H9 (cell line): Measurements from ENCODE around the gene CAVIN3. TPM values are rescaled to one million over a fixed set of nuclear protein-coding genes. Genes with fewer than 3 reads are reported as not detected.

Source experiments
- DNase-seq: peaks from one replicate; pipeline ENCODE4 v3.0.0-alpha.2; 2017
- H2AFZ ChIP-seq: one replicate; pipeline ENCODE4 v1.6.1; 2013; ENCODE audit warnings: mild to moderate bottlenecking, low read length, control low read depth, moderate library complexity
- H2AK5ac ChIP-seq: 2 replicates; pipeline ENCODE4 v1.6.1; 2013; ENCODE audit warnings: low read length, control low read depth, mixed read lengths; ENCODE audit not compliant: insufficient read length
- H2BK120ac ChIP-seq: one replicate; pipeline ENCODE4 v1.6.1; 2013; ENCODE audit warnings: low read depth, mild to moderate bottlenecking, low read length, control low read depth, inconsistent platforms; ENCODE audit not compliant: poor library complexity, severe bottlenecking
- H2BK12ac ChIP-seq: 2 replicates; pipeline ENCODE4 v1.6.1; 2013; ENCODE audit warnings: low read length, control low read depth, mixed read lengths, low read depth; ENCODE audit not compliant: insufficient read length
- H2BK15ac ChIP-seq: 2 replicates; pipeline ENCODE4 v1.6.1; 2013; ENCODE audit warnings: low read depth, low read length, control low read depth
- H2BK20ac ChIP-seq: one replicate; pipeline ENCODE4 v1.6.1; 2013; ENCODE audit warnings: low read depth, mild to moderate bottlenecking, low read length, control low read depth, inconsistent platforms; ENCODE audit not compliant: poor library complexity, severe bottlenecking
- H2BK5ac ChIP-seq: 2 replicates; pipeline ENCODE4 v1.6.1; 2013; ENCODE audit warnings: low read length, control low read depth, mixed read lengths; ENCODE audit not compliant: insufficient read length
- H3K14ac ChIP-seq: 2 replicates; pipeline ENCODE4 v1.6.1; 2013; ENCODE audit warnings: low read length, control low read depth; ENCODE audit not compliant: insufficient read depth
- H3K18ac ChIP-seq: 2 replicates; pipeline ENCODE4 v1.6.1; 2013; ENCODE audit warnings: low read depth, mild to moderate bottlenecking, mixed read lengths, low read length, control low read depth; ENCODE audit not compliant: insufficient read length
- H3K23ac ChIP-seq: 2 replicates; pipeline ENCODE4 v1.6.1; 2013; ENCODE audit warnings: low read length, control low read depth, mixed read lengths, low read depth; ENCODE audit not compliant: insufficient read length
- H3K23me2 ChIP-seq: 2 replicates; pipeline ENCODE4 v1.6.1; 2013; ENCODE audit warnings: low read depth, mild to moderate bottlenecking, mixed read lengths, low read length, control low read depth; ENCODE audit not compliant: insufficient read length, poor library complexity, severe bottlenecking
- H3K27ac ChIP-seq: 2 replicates; pipeline ENCODE4 v1.5.1; 2013; ENCODE audit warnings: low read length, control low read depth, mixed read lengths, low read depth; ENCODE audit not compliant: insufficient read length
- H3K27me3 ChIP-seq: 2 replicates; pipeline ENCODE4 v1.6.1; 2013; ENCODE audit warnings: low read length, control low read depth, inconsistent platforms; ENCODE audit not compliant: insufficient read depth
- H3K4ac ChIP-seq: 2 replicates; pipeline ENCODE4 v1.6.1; 2013; ENCODE audit warnings: low read depth, mild to moderate bottlenecking, control low read depth, inconsistent platforms, low read length, moderate library complexity
- H3K4me1 ChIP-seq: 2 replicates; pipeline ENCODE4 v1.6.1; 2013; ENCODE audit warnings: low read length, control low read depth, inconsistent platforms; ENCODE audit not compliant: insufficient read depth
- H3K4me2 ChIP-seq: 2 replicates; pipeline ENCODE4 v1.6.1; 2013; ENCODE audit warnings: low read length, control low read depth, mixed read lengths; ENCODE audit not compliant: insufficient read length, insufficient read depth
- H3K56ac ChIP-seq: 2 replicates; pipeline ENCODE4 v1.6.1; 2013; ENCODE audit warnings: low read depth, mild to moderate bottlenecking, mixed read lengths, low read length, control low read depth; ENCODE audit not compliant: insufficient read length
- H3K79me1 ChIP-seq: 2 replicates; pipeline ENCODE4 v1.6.1; 2013; ENCODE audit warnings: low read depth, mild to moderate bottlenecking, moderate library complexity, low read length, control low read depth, inconsistent platforms; ENCODE audit not compliant: insufficient read depth, poor library complexity, severe bottlenecking
- H3K79me2 ChIP-seq: 2 replicates; pipeline ENCODE4 v1.6.1; 2013; ENCODE audit warnings: low read length, control low read depth, inconsistent platforms; ENCODE audit not compliant: insufficient read depth
- H3K9ac ChIP-seq: 2 replicates; pipeline ENCODE4 v1.6.1; 2013; ENCODE audit warnings: low read length, control low read depth, mixed read lengths; ENCODE audit not compliant: insufficient read length; ENCODE audit errors: extremely low read depth
- H3K9me3 ChIP-seq: one replicate; pipeline ENCODE4 v1.6.1; 2013; ENCODE audit warnings: low read depth, low read length, inconsistent platforms; ENCODE audit not compliant: control insufficient read depth
- H3T11ph ChIP-seq: one replicate; pipeline ENCODE4 v1.6.1; 2013; ENCODE audit warnings: mild to moderate bottlenecking, low read length, control low read depth, inconsistent platforms
- H4K20me1 ChIP-seq: one replicate; pipeline ENCODE4 v1.6.1; 2013; ENCODE audit not compliant: control insufficient read depth, insufficient read length, insufficient read depth
- H4K5ac ChIP-seq: 2 replicates; pipeline ENCODE4 v1.6.1; 2013; ENCODE audit warnings: low read depth, mild to moderate bottlenecking, mixed read lengths, low read length, control low read depth; ENCODE audit not compliant: insufficient read length
- H4K8ac ChIP-seq: replicated peaks from 2 replicates; pipeline ENCODE4 v1.6.1; 2013; ENCODE audit warnings: low read length, control low read depth, mixed read lengths, low read depth; ENCODE audit not compliant: insufficient read length
- H4K91ac ChIP-seq: 2 replicates; pipeline ENCODE4 v1.6.1; 2013; ENCODE audit warnings: low read depth, mild to moderate bottlenecking, moderate library complexity, mixed read lengths, low read length, control low read depth; ENCODE audit not compliant: insufficient read length
- H3K27ac Mint-ChIP-seq, 3 experiments: 2 replicates in 2 of 3; 3 replicates in 1 of 3; pipeline ENCODE4 v1.8.0; 2020 to 2021; ENCODE audit warnings: mixed read lengths in 3 of 3, mild to moderate bottlenecking in 1 of 3, moderate library complexity in 1 of 3
- H3K27me3 Mint-ChIP-seq: 2 replicates; pipeline ENCODE4 v1.8.0; 2021; ENCODE audit warnings: low read depth, mild to moderate bottlenecking, moderate library complexity, mixed read lengths
- H3K36me3 Mint-ChIP-seq, 3 experiments: 2 replicates in 2 of 3; 3 replicates in 1 of 3; pipeline ENCODE4 v1.8.0; 2020 to 2021; ENCODE audit warnings: low read depth in 3 of 3, mixed read lengths in 3 of 3; ENCODE audit not compliant: insufficient read depth in 1 of 3
- H3K4me1 Mint-ChIP-seq, 2 experiments: 2 replicates each; pipeline ENCODE4 v1.8.0; 2020; ENCODE audit warnings: mixed read lengths in 2 of 2
- H3K4me3 Mint-ChIP-seq, 2 experiments: 2 replicates in 1 of 2; 3 replicates in 1 of 2; pipeline ENCODE4 v1.8.0; 2020 to 2021; ENCODE audit warnings: mild to moderate bottlenecking in 2 of 2, mixed read lengths in 2 of 2, moderate library complexity in 1 of 2
- H3K9me3 Mint-ChIP-seq, 2 experiments: 2 replicates in 1 of 2; 3 replicates in 1 of 2; pipeline ENCODE4 v1.8.0; 2020; ENCODE audit warnings: mild to moderate bottlenecking in 2 of 2, mixed read lengths in 2 of 2, moderate library complexity in 1 of 2
- WGBS: extraction: QIAGEN DNeasy Blood & Tissue Kit; methylation state at CpG from one replicate; pipeline ENCODE4 v1.1.7; 2013; ENCODE audit warnings: missing lambda C conversion rate, low lambda C conversion rate, mixed read lengths; ENCODE audit not compliant: insufficient read length; ENCODE audit errors: extremely low coverage; 5-methylcytosine and 5-hydroxymethylcytosine counted together
- total RNA-seq: library from RNA; stranded (reverse); gene quantifications from 2 replicates; pipeline ENCODE4 v1.2.1, GENCODE V29; 2021
- TF ChIP-seq, protein P1 (sequence below): fragments of 200-600 bp; sonication (generic); conservative IDR thresholded peaks from 3 replicates; pipeline ENCODE4 v1.8.0; 2021; ENCODE audit warnings: antibody characterized with exemption, mild to moderate bottlenecking

CAVIN3 gene
- total RNA-seq, 1 experiment from 2014 or later, result 60.0 TPM

DNA sequence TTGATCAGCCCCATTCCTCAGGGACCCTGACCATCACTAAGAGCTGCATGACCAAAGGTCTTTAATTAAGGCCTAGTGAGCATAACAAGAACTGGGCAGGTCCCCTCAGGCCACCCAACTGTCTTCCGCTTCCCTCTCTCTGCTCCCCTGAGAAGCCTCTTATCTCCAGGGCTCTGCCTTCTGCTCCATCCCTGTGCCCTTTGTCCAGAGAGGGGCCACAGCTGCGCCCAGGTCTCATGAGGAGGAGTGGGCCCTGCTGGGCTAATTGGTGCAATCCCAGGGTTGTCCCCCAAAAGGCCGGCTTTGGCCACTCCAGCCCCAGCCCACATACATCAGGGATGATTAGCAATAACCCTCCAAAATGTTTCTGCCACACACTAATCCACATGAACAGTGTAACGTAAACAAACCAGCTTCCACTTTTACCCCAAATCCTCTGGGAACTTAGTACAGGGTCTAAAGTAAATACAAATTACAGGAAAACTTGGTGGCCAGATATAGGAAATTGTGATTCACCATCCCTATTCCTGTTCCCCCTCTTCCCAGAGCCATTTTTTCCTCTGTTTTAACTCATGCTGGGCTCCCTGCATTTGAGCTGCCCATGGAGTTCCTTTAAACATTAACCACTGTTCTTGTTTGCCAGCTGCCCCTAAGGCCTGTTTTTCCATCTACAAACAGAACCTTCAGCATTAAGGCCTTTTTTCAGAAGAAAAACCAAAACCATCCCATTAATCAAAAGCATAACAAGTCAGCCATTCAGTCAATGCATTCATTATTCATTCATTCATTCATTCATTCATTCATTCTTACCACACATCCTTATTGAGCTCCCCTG is 34.6 kb upstream of the CAVIN3 start:
- H4K91ac ChIP-seq, result no peak overlapping the region
- H3K4ac ChIP-seq, result no peak overlapping the region
- TF ChIP-seq, protein P1, sequence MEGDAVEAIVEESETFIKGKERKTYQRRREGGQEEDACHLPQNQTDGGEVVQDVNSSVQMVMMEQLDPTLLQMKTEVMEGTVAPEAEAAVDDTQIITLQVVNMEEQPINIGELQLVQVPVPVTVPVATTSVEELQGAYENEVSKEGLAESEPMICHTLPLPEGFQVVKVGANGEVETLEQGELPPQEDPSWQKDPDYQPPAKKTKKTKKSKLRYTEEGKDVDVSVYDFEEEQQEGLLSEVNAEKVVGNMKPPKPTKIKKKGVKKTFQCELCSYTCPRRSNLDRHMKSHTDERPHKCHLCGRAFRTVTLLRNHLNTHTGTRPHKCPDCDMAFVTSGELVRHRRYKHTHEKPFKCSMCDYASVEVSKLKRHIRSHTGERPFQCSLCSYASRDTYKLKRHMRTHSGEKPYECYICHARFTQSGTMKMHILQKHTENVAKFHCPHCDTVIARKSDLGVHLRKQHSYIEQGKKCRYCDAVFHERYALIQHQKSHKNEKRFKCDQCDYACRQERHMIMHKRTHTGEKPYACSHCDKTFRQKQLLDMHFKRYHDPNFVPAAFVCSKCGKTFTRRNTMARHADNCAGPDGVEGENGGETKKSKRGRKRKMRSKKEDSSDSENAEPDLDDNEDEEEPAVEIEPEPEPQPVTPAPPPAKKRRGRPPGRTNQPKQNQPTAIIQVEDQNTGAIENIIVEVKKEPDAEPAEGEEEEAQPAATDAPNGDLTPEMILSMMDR, result no peak
- H2BK120ac ChIP-seq, result no peak overlapping the region
- no CpG with 5 or more reads among the region's 4 CpGs for WGBS
- H3K23me2 ChIP-seq, result no peaks in the 10 kb centered on the region
- no peaks in the 10 kb centered on the region for H3K79me2 ChIP-seq
- no peak overlapping the region for H2AK5ac ChIP-seq
- no peak overlapping the region for H4K8ac ChIP-seq
- no peak overlapping the region for H3K4me3 Mint-ChIP-seq
- H3K23ac ChIP-seq, result no peak overlapping the region
- no peaks in the 10 kb centered on the region for H3K79me1 ChIP-seq
- H2BK15ac ChIP-seq, result no peak overlapping the region
- no peak overlapping the region for H2BK5ac ChIP-seq
- H3T11ph ChIP-seq, result no peak overlapping the region
- H3K18ac ChIP-seq, result no peak overlapping the region
- H3K4me2 ChIP-seq, result no peak overlapping the region
- H3K9ac ChIP-seq, result no peak overlapping the region
- H3K4me1 Mint-ChIP-seq, result peaks cover 15 to 19% of the 10 kb centered on the region in 2 experiments
- no peaks in the 10 kb centered on the region for H3K27me3 ChIP-seq
- H3K27ac Mint-ChIP-seq, result no peak overlapping the region
- H3K27me3 Mint-ChIP-seq, result no peaks in the 10 kb centered on the region
- H4K5ac ChIP-seq, result no peak overlapping the region
- no peak overlapping the region for H2BK12ac ChIP-seq
- H3K56ac ChIP-seq, result no peak overlapping the region
- H3K14ac ChIP-seq, result no peak overlapping the region
- H2AFZ ChIP-seq, result no peak overlapping the region
- no peak for DNase-seq
- no peaks in the 10 kb centered on the region for H3K36me3 Mint-ChIP-seq
- H3K9me3 ChIP-seq, result no peaks in the 10 kb centered on the region
- no peaks in the 10 kb centered on the region for H4K20me1 ChIP-seq
- H3K4me1 ChIP-seq, result no peaks in the 10 kb centered on the region
- H2BK20ac ChIP-seq, result no peak overlapping the region
- no peaks in the 10 kb centered on the region for H3K9me3 Mint-ChIP-seq
- H3K27ac ChIP-seq, result no peak overlapping the region
